NCI-H446 (cell line): Measurements from ENCODE around the gene MAST3.
"Not testable (repeated sequence)": the region's sequence is repeated elsewhere in the genome, so short reads cannot be mapped to it uniquely, and the experiment has no call there.

ENCODE experiments used
- DNase-seq, 2 experiments: peaks; one replicate each; lab custom pipeline; 2025; lab: John Stamatoyannopoulos, UW

MAST3 gene

GRCh38 chr19:18137657-18138339, 40.2 kb downstream of the MAST3 start:
- no peak for DNase-seq

DNA sequence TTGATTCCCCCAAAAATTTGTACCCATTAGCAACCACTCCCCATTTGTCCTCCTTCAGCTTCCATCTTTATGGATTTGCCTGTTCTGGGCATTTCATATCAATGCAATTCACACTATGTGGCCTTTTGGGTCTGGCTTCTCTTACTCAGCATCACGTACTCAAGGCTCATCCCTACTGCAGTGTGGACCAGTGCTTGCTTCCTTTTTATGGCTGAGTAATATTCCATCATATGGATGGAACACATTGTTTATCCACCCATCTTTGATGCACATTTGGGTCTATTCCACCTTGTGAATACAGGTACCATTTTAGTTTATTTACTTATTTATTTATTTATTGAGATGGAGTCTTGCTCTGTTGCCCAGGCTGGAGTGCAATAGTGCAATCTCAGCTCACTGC, 42.9 kb downstream of the MAST3 start:
- DNase-seq = no peak

DNA sequence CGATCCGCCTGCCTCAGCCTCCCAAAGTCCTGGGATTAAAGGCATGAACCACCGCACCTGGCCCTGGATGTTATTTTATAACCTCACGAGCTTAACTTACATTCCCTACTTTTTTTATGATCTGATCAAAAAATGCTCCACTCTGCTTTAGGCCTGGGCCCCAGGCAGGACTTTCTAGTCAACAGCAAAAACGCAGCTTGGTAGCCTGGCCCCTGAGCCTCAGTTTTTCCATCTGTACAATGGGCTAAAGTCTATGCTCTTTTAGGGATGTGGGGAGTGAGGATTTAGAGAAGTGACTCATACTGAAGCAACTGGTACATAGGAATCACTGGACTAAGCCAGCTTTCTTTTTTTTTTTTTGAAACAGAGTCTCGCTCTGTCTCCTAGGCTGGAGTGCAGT, 43.5 kb downstream of the MAST3 start:
- DNase-seq = no peak

- DNase-seq = no peak
These were observed 46.3 kb downstream of the MAST3 start for GRCh38 chr19:18143902-18144301.

- DNase-seq = no peak
These were observed 46.8 kb downstream of the MAST3 start for GRCh38 chr19:18144361-18144760.

- DNase-seq = no peak
These were observed 47.3 kb downstream of the MAST3 start for GRCh38 chr19:18144906-18145305.

DNA sequence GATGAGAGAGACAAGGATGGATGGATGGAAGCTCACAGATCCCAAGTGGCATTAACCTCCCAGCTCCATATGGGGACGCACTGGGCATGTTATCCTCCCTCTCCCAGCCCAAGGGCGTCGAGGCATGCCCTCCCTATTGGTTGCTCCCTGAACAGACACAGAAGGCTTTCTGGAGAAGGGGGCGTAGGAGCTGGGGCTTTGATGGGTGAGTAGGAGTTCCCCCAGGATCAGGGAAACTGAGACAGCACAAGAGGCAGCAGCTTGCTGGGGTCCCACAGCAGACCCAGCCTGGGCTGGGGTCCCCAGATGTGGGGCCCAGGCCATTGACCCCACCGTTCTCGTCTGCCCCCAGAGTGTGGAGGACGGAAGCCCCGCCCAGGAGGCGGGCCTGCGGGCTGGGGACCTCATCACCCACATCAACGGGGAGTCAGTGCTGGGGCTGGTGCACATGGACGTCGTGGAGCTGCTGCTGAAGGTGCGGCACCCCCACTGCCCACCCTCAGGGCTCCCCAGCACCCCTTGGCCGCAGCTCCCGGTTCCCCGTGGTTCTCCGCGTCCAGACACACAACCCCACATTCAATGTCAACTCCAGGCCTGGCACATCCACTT, 47.9 kb downstream of the MAST3 start:
- no peak for DNase-seq

DNA sequence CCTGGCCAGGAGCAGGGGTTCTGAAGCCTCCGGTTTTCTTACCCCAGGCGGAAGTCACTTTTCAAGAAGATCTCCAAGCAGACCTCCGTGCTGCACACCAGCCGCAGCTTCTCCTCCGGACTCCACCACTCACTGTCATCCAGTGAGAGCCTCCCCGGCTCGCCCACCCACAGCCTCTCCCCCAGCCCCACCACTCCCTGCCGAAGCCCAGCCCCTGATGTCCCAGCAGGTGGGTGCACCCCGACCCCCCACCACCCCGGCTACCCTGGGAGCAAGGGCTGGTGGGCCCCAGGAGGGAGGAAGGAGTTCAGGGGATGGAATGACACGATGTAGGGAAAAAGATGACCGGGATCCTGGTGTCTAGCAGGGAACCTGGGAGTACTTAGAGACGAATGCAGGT, 49.8 kb downstream of the MAST3 start:
- no peak for DNase-seq

DNA sequence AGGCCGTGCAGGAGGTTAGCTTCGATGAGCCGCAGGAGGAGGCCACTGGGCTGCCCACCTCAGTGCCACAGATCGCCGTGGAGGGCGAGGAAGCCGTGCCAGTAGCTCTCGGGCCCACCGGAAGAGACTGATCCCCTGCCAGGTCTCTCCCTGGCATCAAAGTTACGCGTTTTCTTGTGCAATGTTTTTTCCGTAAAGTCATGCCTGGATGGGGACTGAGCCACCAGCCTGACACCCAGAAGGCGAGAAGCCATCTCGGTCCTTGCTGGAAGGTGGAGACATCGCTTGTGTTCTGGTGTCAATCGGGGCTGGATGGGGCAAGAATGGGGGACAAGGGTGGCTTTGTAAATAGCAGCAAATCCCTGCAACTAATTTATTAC, 52.0 kb downstream of the MAST3 start:
- no peak for DNase-seq

DNA sequence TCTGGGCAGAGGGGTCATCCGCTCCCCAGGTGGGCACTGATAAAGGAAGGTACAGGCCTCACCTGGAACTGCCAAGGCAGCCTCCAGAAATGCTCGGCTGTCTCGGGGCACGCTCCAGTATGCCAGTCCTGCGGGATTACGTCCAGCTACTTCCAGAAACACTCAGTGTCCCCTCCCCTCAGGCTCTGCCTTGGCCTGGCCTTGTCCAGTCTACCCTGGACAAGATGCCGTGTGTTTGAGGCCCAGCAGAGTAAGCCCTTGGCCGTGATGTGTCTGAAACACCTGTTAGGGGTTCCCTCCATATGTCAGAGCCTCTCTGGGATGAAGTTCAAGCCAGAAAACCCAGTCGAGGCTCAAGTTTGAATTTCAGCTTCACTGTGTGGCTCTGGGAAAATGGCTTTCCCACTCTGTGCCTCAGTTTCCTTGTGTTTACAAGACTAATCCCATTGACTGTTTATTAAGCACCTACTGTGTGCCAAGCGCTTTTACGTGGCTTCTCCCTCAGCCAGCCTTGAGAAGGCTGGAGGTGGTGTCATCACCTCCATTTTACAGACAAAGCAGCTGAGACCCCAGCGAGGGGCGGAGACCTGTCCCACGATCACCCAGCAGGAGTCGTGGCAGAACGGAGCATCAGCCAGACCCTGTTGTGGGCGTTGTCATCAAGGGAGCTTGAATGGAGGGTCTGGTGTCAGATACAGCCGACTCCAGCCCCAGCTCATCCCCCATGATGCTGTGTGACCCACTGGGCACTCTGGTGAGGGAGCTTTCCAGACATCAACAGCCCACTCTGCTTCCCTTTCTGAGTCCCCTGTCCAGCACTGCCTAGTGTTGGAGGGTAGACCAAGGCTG, 53.4 kb downstream of the MAST3 start:
- no peak for DNase-seq

- DNase-seq = peak; percentile 98
These were observed 54.9 kb downstream of the MAST3 start for GRCh38 chr19:18152442-18152816.

GRCh38 chr19:18152817-18153555, 55.4 kb downstream of the MAST3 start, which contains the start of gene PIK3R2:
PIK3R2 (plus strand) TSS chr19:18153163; CDS start chr19:18155880, 2,717 bp downstream.
- DNase-seq = peak; percentile 99 to 100

DNA sequence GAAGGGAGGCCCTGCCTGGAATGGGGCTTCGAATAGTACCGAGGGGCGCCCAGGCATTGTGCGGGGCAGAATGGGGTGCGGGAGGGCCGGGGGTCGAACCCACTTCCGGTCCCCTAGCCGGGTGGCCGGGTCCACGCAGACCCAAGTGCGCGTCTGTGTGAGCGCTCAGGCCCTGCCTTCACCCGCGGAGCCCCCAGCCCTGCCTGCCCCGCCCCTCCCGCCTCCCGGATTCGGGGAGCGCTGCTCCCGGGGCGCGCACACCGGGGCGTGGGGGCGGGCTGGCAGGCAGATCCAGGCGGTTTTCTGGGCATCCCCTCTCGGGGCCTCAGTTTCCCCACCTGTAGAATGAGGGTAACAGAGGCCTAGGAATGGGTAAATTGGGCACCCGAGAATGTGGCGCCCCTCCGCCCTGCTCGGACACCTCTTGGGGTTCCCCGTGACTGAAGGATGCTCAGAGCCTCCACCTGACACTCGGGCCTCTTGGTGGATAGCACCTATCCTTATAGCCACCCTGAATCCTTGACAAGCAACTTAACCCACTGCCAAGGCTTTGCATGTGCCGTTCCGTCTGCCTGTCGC, 56.1 kb downstream of the MAST3 start:
- no peak for DNase-seq

- no peak for DNase-seq
These were observed 57.8 kb downstream of the MAST3 start for GRCh38 chr19:18155095-18156087.

DNA sequence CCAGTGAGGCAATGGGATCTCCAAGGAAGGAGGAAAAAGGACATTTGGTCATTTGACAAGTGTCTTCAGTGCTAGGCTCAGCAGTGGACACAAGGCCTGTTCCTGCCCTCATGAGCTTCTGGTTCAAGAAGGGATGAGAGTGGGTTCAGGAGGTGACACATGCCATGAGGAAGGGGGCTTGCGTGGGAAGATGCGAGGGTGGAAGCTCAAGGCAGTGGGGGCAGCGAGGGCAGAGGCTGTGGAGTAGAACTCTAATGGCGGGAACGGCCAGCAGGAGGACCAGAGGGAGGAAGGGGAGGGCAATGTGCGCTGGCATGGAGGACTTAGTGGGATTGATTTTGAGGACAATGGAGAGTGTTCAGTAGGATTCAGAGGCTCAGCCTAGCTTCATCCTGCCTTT, 58.7 kb downstream of the MAST3 start:
- no peak for DNase-seq

GRCh38 chr19:18156841-18157464, 59.4 kb downstream of the MAST3 start:
- peak; percentile 94 to 99 for DNase-seq

GRCh38 chr19:18157465-18158063, 60.0 kb downstream of the MAST3 start:
- DNase-seq = peak; percentile 93 to 97

- no peak for DNase-seq
These were observed 60.9 kb downstream of the MAST3 start for GRCh38 chr19:18158467-18158866.

- DNase-seq = not testable (repeated sequence)
These were observed 61.6 kb downstream of the MAST3 start for GRCh38 chr19:18159059-18159616.
